GM04504 (cell line): ENCODE data around the gene CAMTA1.

Source experiments
- DNase-seq: peaks from one replicate; pipeline ENCODE4 v3.0.0-alpha.2; 2012; ENCODE audit warnings: low read depth

Gene CAMTA1

GRCh38 chr1:6958407-6959030 is 173.3 kb downstream of the CAMTA1 start:
- DNase-seq: no peak

- DNase-seq: no peak
Observed at GRCh38 chr1:6959491-6959890, 174.2 kb downstream of the CAMTA1 start.

- DNase-seq: peak; percentile 37
Observed at GRCh38 chr1:6960291-6960811, 175.1 kb downstream of the CAMTA1 start.

GRCh38 chr1:6960860-6961259 is 175.6 kb downstream of the CAMTA1 start:
- no peak for DNase-seq

- no peak for DNase-seq
Observed at GRCh38 chr1:6961289-6961688, 176.0 kb downstream of the CAMTA1 start.

GRCh38 chr1:6961905-6962477 is 176.7 kb downstream of the CAMTA1 start:
- DNase-seq: no peak

GRCh38 chr1:6962478-6962995 is 177.3 kb downstream of the CAMTA1 start:
- DNase-seq: no peak

GRCh38 chr1:6962996-6963911 is 178.0 kb downstream of the CAMTA1 start:
- DNase-seq: no peak

GRCh38 chr1:6963912-6964307 is 178.7 kb downstream of the CAMTA1 start:
- no peak for DNase-seq

- no peak for DNase-seq
Observed at GRCh38 chr1:6965083-6965934, 180.1 kb downstream of the CAMTA1 start.

- DNase-seq: no peak
Observed at GRCh38 chr1:6965935-6966241, 180.6 kb downstream of the CAMTA1 start.

GRCh38 chr1:6966326-6966725 is 181.1 kb downstream of the CAMTA1 start:
- no peak for DNase-seq

- no peak for DNase-seq
Observed at GRCh38 chr1:6967431-6968111, 182.3 kb downstream of the CAMTA1 start.

- DNase-seq: no peak
Observed at GRCh38 chr1:6969106-6969505, 183.9 kb downstream of the CAMTA1 start.

GRCh38 chr1:6969762-6970161 is 184.5 kb downstream of the CAMTA1 start:
- DNase-seq: no peak

GRCh38 chr1:6970221-6970620 is 185.0 kb downstream of the CAMTA1 start:
- DNase-seq: no peak

- DNase-seq: no peak
Observed at GRCh38 chr1:6971048-6971447, 185.8 kb downstream of the CAMTA1 start.

GRCh38 chr1:6971699-6972098 is 186.4 kb downstream of the CAMTA1 start:
- DNase-seq: no peak

- no peak for DNase-seq
Observed at GRCh38 chr1:6972399-6972798, 187.1 kb downstream of the CAMTA1 start.

- no peak for DNase-seq
Observed at GRCh38 chr1:6975331-6976043, 190.2 kb downstream of the CAMTA1 start.

- no peak for DNase-seq
Observed at GRCh38 chr1:6976044-6976375, 190.8 kb downstream of the CAMTA1 start.
